MM.1S (cell line): Measurements from ENCODE around the gene VPS29.
"Not testable (repeated sequence)": the region's sequence is repeated elsewhere in the genome, so short reads cannot be mapped to it uniquely, and the experiment has no call there.

Experiments
- DNase-seq: peaks from one replicate; pipeline ENCODE4 v3.0.0-alpha.2; 2015
- H2AFZ ChIP-seq: fragments of 300-600 bp; sonication (generic); 2 replicates; pipeline ENCODE4 v1.6.0; 2016; ENCODE audit warnings: antibody characterized with exemption, low read length
- H3F3A ChIP-seq: fragments of 300-600 bp; sonication (generic); 2 replicates; pipeline ENCODE4 v1.6.1; 2016; ENCODE audit warnings: mild to moderate bottlenecking, antibody characterized with exemption, low read length, moderate library complexity, mixed read lengths; ENCODE audit not compliant: insufficient read depth
- H3K27ac ChIP-seq: fragments of 300-600 bp; sonication (generic); 2 replicates; pipeline ENCODE4 v1.5.1; 2016; ENCODE audit warnings: mild to moderate bottlenecking, low read length
- H3K27me3 ChIP-seq: fragments of 300-600 bp; sonication (generic); replicated peaks from 2 replicates; pipeline ENCODE4 v1.6.0; 2016; ENCODE audit warnings: low read length; ENCODE audit not compliant: insufficient read depth
- H3K36me3 ChIP-seq: fragments of 300-600 bp; sonication (generic); replicated peaks from 2 replicates; pipeline ENCODE4 v1.6.1; 2016; ENCODE audit warnings: mild to moderate bottlenecking, low read length, mixed read lengths; ENCODE audit not compliant: insufficient read depth
- H3K4me1 ChIP-seq: fragments of 300-600 bp; sonication (generic); 2 replicates; pipeline ENCODE4 v1.6.1; 2016; ENCODE audit warnings: low read length, mixed read lengths
- H3K4me2 ChIP-seq: fragments of 300-600 bp; sonication (generic); 2 replicates; pipeline ENCODE4 v1.6.0; 2016; ENCODE audit warnings: low read depth, low read length
- H3K4me3 ChIP-seq: fragments of 300-600 bp; sonication (generic); 2 replicates; pipeline ENCODE4 v1.5.1; 2016; ENCODE audit warnings: low read length, mixed read lengths
- H3K79me2 ChIP-seq: fragments of 300-600 bp; sonication (generic); 2 replicates; pipeline ENCODE4 v1.6.1; 2016; ENCODE audit warnings: mixed run types, low read length, mixed read lengths
- H3K9ac ChIP-seq: fragments of 300-600 bp; sonication (generic); 2 replicates; pipeline ENCODE4 v1.6.1; 2016; ENCODE audit warnings: low read length, mixed read lengths
- H3K9me2 ChIP-seq: fragments of 300-600 bp; sonication (generic); replicated peaks from 2 replicates; pipeline ENCODE4 v1.6.1; 2016; ENCODE audit warnings: mild to moderate bottlenecking, low read length, mixed read lengths; ENCODE audit not compliant: insufficient read depth
- H3K9me3 ChIP-seq: fragments of 300-600 bp; sonication (generic); replicated peaks from 2 replicates; pipeline ENCODE4 v1.6.1; 2016; ENCODE audit warnings: mild to moderate bottlenecking, low read length, mixed read lengths; ENCODE audit not compliant: insufficient read depth
- H4K20me1 ChIP-seq: fragments of 300-600 bp; sonication (generic); 2 replicates; pipeline ENCODE4 v1.6.1; 2016; ENCODE audit warnings: mild to moderate bottlenecking, low read length, moderate library complexity, mixed read lengths; ENCODE audit not compliant: insufficient read depth
- CTCF ChIP-seq: fragments of 300-600 bp; sonication (generic); IDR thresholded peaks from 2 replicates; pipeline ENCODE4 v1.5.1; 2016; ENCODE audit warnings: antibody characterized with exemption, low read length, mixed read lengths
- EZH2 ChIP-seq: fragments of 300-600 bp; sonication (generic); optimal IDR thresholded peaks from 2 replicates; pipeline ENCODE3; 2017; ENCODE audit warnings: low read depth, mild to moderate bottlenecking, antibody characterized with exemption, low read length, mixed read lengths
- EZH2phosphoT487 ChIP-seq: fragments of 300-600 bp; sonication (generic); IDR thresholded peaks from 2 replicates; pipeline ENCODE4 v1.6.1; 2018; ENCODE audit warnings: antibody characterized with exemption, low read length

VPS29 gene

GRCh38 chr12:110545812-110546211 is 43.9 kb upstream of the VPS29 start:
- peaks cover 23% of the 10 kb centered on the region for H3K79me2 ChIP-seq
- H3K4me3 ChIP-seq, result no peak overlapping the region
- H3K36me3 ChIP-seq, result no peaks in the 10 kb centered on the region

GRCh38 chr12:110545259-110545658 is 43.3 kb upstream of the VPS29 start:
- peaks cover 23% of the 10 kb centered on the region for H3K79me2 ChIP-seq
- not testable (repeated sequence) for H2AFZ ChIP-seq, H3K27ac ChIP-seq

More at GRCh38 chr12:110545812-110546211, 43.9 kb upstream of the VPS29 start:
- DNase-seq, result no peak
- Histone ChIP-seq H4K20me1 (no peaks in the 10 kb centered on the region), H3K27me3 (no peaks in the 10 kb centered on the region), H3K9me2 (no peaks in the 10 kb centered on the region), H3F3A (peaks cover 4% of the 10 kb centered on the region; the same call in 1 of the 2 replicates), H3K9ac (no peak overlapping the region), H3K9me3 (no peaks in the 10 kb centered on the region), H2AFZ (no peak overlapping the region), H3K27ac (no peak overlapping the region), H3K4me2 (no peak overlapping the region), H3K4me1 (peaks cover 8% of the 10 kb centered on the region)
- TF ChIP-seq EZH2phosphoT487 (no peak), EZH2 (no peak), CTCF (no peak)

GRCh38 chr12:110543965-110544364 is 42.1 kb upstream of the VPS29 start:
- H3K9ac ChIP-seq, result no peak overlapping the region
- H3K79me2 ChIP-seq, result peaks cover 20% of the 10 kb centered on the region
- no peaks in the 10 kb centered on the region for H3K9me3 ChIP-seq
- H3F3A ChIP-seq, result no peaks in the 10 kb centered on the region; the same call in 1 of the 2 replicates
- H4K20me1 ChIP-seq, result no peaks in the 10 kb centered on the region
- no peaks in the 10 kb centered on the region for H3K36me3 ChIP-seq
- H3K4me1 ChIP-seq, result peaks cover 5% of the 10 kb centered on the region; the same call in 1 of the 2 replicates
- DNase-seq, result no peak
- H2AFZ ChIP-seq, result no peak overlapping the region
- H3K4me3 ChIP-seq, result no peak overlapping the region
- peak overlapping the region; percentile 29; the same call in 1 of the 2 replicates for H3K4me2 ChIP-seq
- TF ChIP-seq EZH2phosphoT487 (no peak), CTCF (no peak), EZH2 (no peak)
- no peaks in the 10 kb centered on the region for H3K27me3 ChIP-seq
- H3K9me2 ChIP-seq, result no peaks in the 10 kb centered on the region
- peak overlapping the region; percentile 61; the same call in 1 of the 2 replicates for H3K27ac ChIP-seq

More at GRCh38 chr12:110545259-110545658, 43.3 kb upstream of the VPS29 start:
- not testable (repeated sequence) for H3K9me2 ChIP-seq, H3K4me3 ChIP-seq, H3K4me2 ChIP-seq, H3K9ac ChIP-seq, H3K27me3 ChIP-seq, H3K9me3 ChIP-seq, H3K36me3 ChIP-seq, H4K20me1 ChIP-seq, H3F3A ChIP-seq, DNase-seq, H3K4me1 ChIP-seq

- no peak overlapping the region for H2AFZ ChIP-seq
- H3K27me3 ChIP-seq, result no peaks in the 10 kb centered on the region
- no peak for TF ChIP-seq EZH2
- no peak for TF ChIP-seq CTCF
- TF ChIP-seq EZH2phosphoT487, result no peak
- no peaks in the 10 kb centered on the region; the same call in 1 of the 2 replicates for H3F3A ChIP-seq
- H3K27ac ChIP-seq, result peak overlapping the region; percentile 61; the same call in 1 of the 2 replicates
- no peaks in the 10 kb centered on the region for H3K9me2 ChIP-seq
- DNase-seq, result peak; percentile 53
- H3K36me3 ChIP-seq, result no peaks in the 10 kb centered on the region
- H3K4me2 ChIP-seq, result peak overlapping the region; percentile 29; the same call in 1 of the 2 replicates
- no peaks in the 10 kb centered on the region for H4K20me1 ChIP-seq
- peaks cover 5% of the 10 kb centered on the region; the same call in 1 of the 2 replicates for H3K4me1 ChIP-seq
- H3K4me3 ChIP-seq, result no peak overlapping the region
- H3K9ac ChIP-seq, result peak overlapping the region; percentile 17; the same call in 1 of the 2 replicates
- H3K9me3 ChIP-seq, result no peaks in the 10 kb centered on the region
- H3K79me2 ChIP-seq, result peaks cover 14% of the 10 kb centered on the region
These were observed 41.5 kb upstream of the VPS29 start for GRCh38 chr12:110543252-110543959.
